Mucosa of stomach (tissue), 1 donor: ENCODE results near the gene CDH4.
"Not testable (repeated sequence)": the region's sequence is repeated elsewhere in the genome, so short reads cannot be mapped to it uniquely, and the experiment has no call there.

Experiments used
- H3K27me3 ChIP-seq: one replicate; pipeline ENCODE4 v1.7.0; 2013; ENCODE audit warnings: mild to moderate bottlenecking, low read length; ENCODE audit not compliant: control insufficient read depth, insufficient read depth
- H3K36me3 ChIP-seq: one replicate; pipeline ENCODE4 v1.7.0; 2013; ENCODE audit warnings: low read length; ENCODE audit not compliant: control insufficient read depth, insufficient read depth
- H3K4me1 ChIP-seq: one replicate; pipeline ENCODE4 v1.7.0; 2013; ENCODE audit warnings: mild to moderate bottlenecking, low read length; ENCODE audit not compliant: control insufficient read depth, insufficient read depth
- H3K4me3 ChIP-seq: one replicate; pipeline ENCODE4 v1.7.0; 2013; ENCODE audit warnings: low read length
- H3K9ac ChIP-seq: one replicate; pipeline ENCODE4 v1.7.0; 2013; ENCODE audit warnings: mild to moderate bottlenecking, low read length, moderate library complexity
- H3K9me3 ChIP-seq: one replicate; pipeline ENCODE4 v1.7.0; 2013; ENCODE audit warnings: mild to moderate bottlenecking, low read length, moderate library complexity; ENCODE audit not compliant: control insufficient read depth
- donor health status: Pancreatic carcinoma.

The CDH4 gene

DNA sequence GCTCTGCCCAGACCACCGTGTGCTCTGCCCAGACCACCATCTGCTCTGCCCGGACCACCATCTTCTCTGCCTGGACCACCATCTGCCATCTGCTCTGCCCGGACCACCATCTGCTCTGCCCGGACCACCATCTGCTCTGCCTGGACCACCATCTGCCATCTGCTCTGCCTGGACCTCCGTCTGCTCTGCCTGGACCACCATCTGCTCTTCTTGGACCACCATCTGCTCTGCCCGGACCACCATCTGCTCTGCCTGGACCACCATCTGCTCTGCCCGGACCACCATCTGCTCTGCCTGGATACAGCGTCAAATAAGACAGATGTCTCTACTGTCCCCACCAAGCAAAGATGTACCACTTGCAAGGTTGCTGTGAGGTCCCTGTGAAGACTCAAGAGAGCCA is 154.7 kb downstream of the CDH4 start:
- H3K4me1 ChIP-seq, H3K9me3 ChIP-seq, H3K4me3 ChIP-seq, H3K9ac ChIP-seq, H3K27me3 ChIP-seq, H3K36me3 ChIP-seq: not testable (repeated sequence)

DNA sequence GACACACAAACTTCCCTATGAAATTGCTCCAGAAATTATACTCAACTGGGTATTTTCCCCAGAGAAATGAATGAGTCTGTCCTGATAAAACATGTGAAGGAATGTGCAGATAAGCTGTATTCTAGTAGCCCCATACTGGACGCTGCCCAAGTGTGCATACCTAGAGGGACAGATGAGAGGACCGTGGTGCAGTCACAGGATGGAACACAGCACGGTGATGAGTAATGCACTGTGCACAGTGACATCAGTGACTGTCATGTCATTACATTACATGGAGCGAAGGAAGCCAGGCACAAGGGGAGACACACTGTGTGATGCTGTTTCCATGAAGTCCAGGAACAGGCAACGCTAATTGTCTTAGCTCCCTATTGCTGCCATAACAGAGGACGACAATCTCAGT is 155.5 kb downstream of the CDH4 start:
- Histone ChIP-seq H3K27me3 (no peaks in the 10 kb centered on the region), H3K9me3 (no peaks in the 10 kb centered on the region), H3K9ac (no peak overlapping the region), H3K4me3 (no peak overlapping the region), H3K36me3 (no peaks in the 10 kb centered on the region), H3K4me1 (no peaks in the 10 kb centered on the region)

DNA sequence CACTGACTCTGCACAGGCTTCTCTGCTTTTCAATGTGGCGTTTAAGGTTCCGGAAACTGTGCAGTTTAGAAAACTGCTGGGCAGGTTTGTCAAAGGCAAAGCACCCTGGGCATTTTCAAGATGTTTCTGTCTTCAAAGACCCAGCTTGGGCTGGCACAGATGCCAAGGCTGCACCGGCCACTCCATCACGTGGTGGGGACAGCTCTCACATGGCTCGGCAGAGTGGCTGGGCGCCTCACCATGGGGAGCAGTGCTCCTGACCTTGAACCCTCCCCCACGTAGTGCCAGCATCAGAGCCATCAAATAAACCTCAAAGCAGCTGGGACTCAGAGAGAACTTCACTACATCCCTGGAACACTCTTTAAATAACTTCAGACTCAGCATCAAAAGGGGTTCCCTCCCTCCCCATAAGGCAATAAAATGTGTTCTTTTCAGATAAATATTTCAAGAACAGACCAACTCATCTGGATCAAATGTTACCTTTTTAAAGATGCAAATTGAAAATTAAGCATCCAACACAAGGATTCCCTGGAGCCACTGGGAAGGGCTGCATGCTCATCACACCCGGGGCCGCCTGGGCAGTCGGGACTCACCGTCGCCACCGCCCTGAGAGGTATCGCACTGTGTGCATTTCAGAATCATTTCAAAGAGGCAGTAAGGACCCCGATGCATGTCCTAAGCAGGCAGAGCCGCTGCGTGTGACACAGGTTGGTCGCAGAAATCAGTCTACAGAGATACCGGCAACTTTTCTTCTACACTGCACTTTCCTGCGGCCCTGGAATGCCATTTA is 157.1 kb downstream of the CDH4 start:
- Histone ChIP-seq H3K9me3 (no peaks in the 10 kb centered on the region), H3K27me3 (no peaks in the 10 kb centered on the region), H3K9ac (no peak overlapping the region), H3K36me3 (no peaks in the 10 kb centered on the region), H3K4me3 (no peak overlapping the region), H3K4me1 (no peaks in the 10 kb centered on the region)

DNA sequence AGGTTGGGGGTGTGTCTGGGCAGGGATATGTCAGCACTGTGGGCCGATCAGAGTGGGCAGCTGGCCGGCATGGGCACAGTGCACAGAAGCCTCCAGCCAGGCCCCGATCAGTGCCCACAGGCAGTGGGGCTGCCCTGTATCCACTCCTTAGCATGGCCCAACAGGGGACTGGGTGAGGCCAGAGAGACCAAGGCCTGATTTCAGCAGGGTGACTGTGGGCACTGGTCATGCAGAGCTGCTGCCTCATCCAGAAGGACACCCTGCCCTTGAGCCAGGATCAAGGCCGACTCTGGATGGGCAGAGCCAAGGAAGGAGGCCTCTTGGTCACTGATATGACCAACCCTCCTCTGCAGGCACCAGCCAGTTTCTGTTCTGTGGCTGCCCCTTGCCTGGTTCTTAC is 159.7 kb downstream of the CDH4 start:
- Histone ChIP-seq H3K9ac (no peak overlapping the region), H3K4me3 (no peak overlapping the region), H3K9me3 (no peaks in the 10 kb centered on the region), H3K36me3 (no peaks in the 10 kb centered on the region), H3K4me1 (no peaks in the 10 kb centered on the region), H3K27me3 (no peaks in the 10 kb centered on the region)

DNA sequence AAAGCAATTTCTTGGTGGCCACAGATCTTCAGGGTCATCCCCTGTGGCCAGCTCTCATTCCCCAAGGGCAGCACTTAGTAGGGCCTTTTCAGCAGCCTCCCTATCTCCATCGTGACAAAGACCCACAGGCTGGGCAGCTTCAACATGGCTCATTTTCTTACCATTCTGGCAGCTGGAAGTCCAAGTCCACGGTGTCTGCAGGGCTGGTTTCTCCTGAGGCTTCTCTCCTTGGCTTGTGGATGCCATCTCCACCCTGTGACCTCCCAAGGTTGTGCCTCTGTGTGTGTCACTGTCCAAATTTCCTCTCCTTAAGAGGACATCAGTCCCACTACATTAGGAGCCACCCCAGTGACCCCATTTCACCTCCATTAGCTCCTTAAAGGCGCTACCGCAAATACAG is 161.7 kb downstream of the CDH4 start:
- Histone ChIP-seq H3K9ac (no peak overlapping the region), H3K36me3 (no peaks in the 10 kb centered on the region), H3K4me3 (no peak overlapping the region), H3K9me3 (no peaks in the 10 kb centered on the region), H3K27me3 (no peaks in the 10 kb centered on the region), H3K4me1 (no peaks in the 10 kb centered on the region)

DNA sequence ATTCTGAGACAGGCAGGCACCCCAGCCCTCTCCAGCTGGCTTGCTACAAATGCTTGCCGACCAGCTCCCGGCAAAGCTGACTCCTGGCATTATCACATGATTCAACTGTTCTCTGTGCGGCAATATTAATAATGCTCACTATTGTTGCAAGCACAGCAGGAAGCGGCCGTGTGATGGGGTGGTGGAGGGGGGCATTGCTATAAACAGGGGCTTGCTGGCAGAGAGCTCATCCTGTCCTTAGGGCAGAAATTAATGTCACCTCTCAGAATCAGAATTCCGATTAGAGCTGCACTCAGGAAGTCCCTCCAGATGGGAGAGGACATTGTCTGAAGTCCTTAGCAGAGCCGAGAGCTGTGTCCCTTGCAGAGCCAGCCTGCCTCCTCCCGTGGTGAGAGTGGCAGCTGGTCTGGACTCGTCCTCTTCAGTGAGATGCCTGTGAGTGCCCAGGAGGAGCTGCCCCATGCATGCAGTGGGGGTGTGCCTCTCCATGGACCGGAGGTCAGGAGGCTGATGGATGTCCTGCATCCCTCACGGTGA is 162.5 kb downstream of the CDH4 start:
- Histone ChIP-seq H3K9ac (no peak overlapping the region), H3K4me1 (no peaks in the 10 kb centered on the region), H3K9me3 (no peaks in the 10 kb centered on the region), H3K27me3 (no peaks in the 10 kb centered on the region), H3K36me3 (no peaks in the 10 kb centered on the region), H3K4me3 (no peak overlapping the region)

DNA sequence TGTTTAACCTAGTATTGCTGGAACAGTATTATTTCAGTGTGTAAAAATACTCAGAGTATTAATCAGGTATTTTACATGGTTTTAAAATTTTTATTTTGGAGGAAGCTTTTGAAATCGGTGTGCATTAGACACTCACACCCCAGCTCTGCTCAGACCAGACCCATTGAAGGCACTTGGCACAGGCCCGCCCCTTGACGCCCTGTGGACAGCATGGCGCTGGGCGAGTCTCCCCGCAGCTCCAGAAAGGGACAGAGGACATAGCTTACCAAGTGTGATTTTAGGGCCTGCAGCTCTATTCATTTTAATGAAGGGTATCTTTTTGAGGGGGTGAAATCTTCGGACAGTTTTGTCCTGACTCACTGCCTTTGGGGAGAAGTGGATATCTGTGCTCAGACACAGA is 164.5 kb downstream of the CDH4 start:
- Histone ChIP-seq H3K4me1 (no peaks in the 10 kb centered on the region), H3K9me3 (no peaks in the 10 kb centered on the region), H3K4me3 (no peak overlapping the region), H3K27me3 (no peaks in the 10 kb centered on the region), H3K9ac (no peak overlapping the region), H3K36me3 (no peaks in the 10 kb centered on the region)

DNA sequence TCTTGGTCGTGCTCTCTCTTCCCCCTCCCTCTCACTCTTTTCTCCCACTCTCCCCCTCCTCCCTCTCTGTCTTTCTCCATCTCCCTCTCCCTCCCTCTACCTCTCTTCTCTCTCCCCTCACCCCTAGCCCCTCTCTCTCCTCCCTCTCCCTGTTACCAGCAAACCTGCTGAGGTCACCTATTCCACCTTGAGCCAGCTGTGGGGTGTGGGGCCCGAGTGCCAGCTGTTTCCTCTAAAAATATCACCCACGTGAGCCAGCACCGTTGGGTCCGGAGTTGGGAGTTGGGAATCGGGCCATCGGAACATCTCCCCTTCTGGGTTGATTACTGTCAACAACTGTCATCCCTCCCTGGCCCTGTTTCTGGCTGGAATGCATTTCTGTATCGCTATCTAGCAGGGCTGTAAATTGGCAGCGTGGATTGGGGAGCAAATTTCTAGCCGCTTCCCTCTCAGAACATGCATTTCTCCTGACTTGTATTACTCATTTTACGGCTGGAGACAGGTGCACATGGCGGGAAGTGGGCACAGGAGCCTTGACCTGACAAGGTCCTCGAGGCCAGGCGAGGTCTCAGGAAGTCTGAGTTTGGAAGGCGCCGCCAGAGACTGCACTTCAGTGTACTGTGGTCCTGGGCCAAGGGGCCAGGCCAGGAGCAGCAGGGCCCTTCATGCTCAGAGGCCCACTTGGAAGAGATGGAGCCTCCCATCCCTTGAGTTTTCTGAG is 165.3 kb downstream of the CDH4 start:
- Histone ChIP-seq H3K9ac (no peak overlapping the region), H3K27me3 (no peaks in the 10 kb centered on the region), H3K9me3 (no peaks in the 10 kb centered on the region), H3K4me3 (no peak overlapping the region), H3K4me1 (no peaks in the 10 kb centered on the region), H3K36me3 (no peaks in the 10 kb centered on the region)

DNA sequence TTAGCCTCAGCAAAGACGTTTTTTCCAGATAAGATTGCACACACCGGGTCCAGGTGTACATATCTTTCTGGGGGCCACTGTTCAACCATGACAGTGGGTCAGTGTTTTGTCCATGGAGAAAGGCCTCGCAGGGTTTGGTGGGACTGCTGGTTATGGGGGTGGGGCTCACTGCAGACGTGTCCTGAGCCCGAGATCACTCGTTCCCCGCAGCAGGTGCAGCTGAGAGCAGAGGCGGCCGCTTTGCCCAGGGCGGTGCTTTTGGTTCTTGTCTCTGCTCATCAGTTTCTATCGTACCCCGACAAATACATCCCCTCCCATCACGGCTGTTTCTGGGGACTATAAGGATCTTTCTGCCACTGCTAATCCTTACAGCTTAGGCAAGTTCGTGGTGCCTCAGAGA is 166.9 kb downstream of the CDH4 start:
- Histone ChIP-seq H3K27me3 (no peaks in the 10 kb centered on the region), H3K9ac (no peak overlapping the region), H3K4me3 (no peak overlapping the region), H3K36me3 (no peaks in the 10 kb centered on the region), H3K4me1 (no peaks in the 10 kb centered on the region), H3K9me3 (no peaks in the 10 kb centered on the region)

DNA sequence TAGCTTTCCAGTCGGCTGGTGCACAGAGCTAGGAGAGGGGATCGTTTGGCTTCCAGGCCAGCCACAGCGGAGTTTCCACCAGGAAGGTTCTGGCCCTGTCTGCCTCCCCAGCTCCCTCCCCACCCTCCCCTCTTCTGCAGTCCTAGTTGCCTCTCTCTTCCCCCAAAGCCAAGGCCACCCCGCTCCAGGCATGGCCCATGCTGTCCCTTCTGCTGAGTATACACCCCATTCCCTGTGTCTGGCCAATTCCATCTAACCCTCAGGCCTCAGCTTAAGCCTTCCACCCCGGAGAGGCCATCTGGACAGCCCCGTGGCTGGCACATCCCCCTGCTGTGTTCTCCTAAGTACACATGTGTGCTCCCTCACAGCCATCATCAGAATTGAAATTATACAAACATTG is 167.4 kb downstream of the CDH4 start:
- H3K4me1 ChIP-seq = no peaks in the 10 kb centered on the region
- no peak overlapping the region for H3K4me3 ChIP-seq
- H3K9ac ChIP-seq = no peak overlapping the region
- no peaks in the 10 kb centered on the region for H3K9me3 ChIP-seq
- no peaks in the 10 kb centered on the region for H3K36me3 ChIP-seq
- no peaks in the 10 kb centered on the region for H3K27me3 ChIP-seq

DNA sequence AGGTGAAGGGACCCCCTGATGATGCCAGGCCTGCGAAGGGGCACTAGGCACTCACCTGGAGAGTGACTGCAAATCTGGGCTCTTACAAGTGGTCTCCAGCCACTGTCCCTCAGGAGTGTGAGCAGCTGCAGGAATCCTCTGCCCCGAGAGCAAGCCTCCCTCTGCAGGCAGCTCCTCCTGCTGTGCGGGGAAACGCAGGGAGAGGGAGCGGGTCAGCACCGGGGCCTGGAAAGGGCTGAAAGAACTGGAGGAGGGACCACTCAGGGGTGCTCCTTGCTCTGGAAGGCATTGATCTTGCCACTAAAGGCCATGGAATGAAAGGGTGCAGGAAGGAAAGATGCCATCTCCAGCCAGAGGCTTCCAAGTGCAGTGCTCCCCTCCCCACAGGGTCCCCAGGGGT is 168.0 kb downstream of the CDH4 start:
- Histone ChIP-seq H3K9ac (no peak overlapping the region), H3K4me1 (no peaks in the 10 kb centered on the region), H3K4me3 (no peak overlapping the region), H3K36me3 (no peaks in the 10 kb centered on the region), H3K9me3 (no peaks in the 10 kb centered on the region), H3K27me3 (no peaks in the 10 kb centered on the region)

DNA sequence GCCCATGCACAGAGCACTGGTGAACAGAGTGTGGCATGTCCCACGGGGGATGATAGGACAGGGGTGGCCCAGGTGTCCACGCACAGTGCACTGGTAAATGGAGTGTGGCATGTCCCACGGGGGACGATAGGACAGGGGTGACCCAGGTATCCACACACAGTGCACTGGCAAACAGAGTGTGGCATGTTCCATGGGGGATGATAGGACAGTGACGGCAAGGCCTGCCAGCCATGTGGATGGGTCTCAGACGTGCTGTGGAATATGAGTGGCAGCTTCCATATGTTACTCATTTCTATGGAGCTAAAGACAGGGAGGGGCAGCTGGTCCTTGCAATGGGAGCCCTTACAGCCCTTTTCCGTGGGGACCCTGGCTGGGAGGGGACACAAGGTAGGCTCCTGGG is 168.7 kb downstream of the CDH4 start:
- no peaks in the 10 kb centered on the region for H3K36me3 ChIP-seq
- H3K9ac ChIP-seq = no peak overlapping the region
- no peaks in the 10 kb centered on the region for H3K4me1 ChIP-seq
- no peak overlapping the region for H3K4me3 ChIP-seq
- no peaks in the 10 kb centered on the region for H3K9me3 ChIP-seq
- no peaks in the 10 kb centered on the region for H3K27me3 ChIP-seq
